Activated naive CD8-positive, alpha-beta T cell (primary cell): ENCODE measurements around the gene AR.

Source experiments
- H3K27ac Mint-ChIP-seq: one replicate; pipeline ENCODE4 v1.8.0; 2021; ENCODE audit warnings: mixed read lengths
- H3K27me3 Mint-ChIP-seq: one replicate; pipeline ENCODE4 v1.8.0; 2021; ENCODE audit warnings: mixed read lengths
- H3K36me3 Mint-ChIP-seq: one replicate; pipeline ENCODE4 v1.8.0; 2021; ENCODE audit warnings: mixed read lengths
- H3K4me1 Mint-ChIP-seq: one replicate; pipeline ENCODE4 v1.8.0; 2021; ENCODE audit warnings: low read depth, mixed read lengths
- H3K4me3 Mint-ChIP-seq: one replicate; pipeline ENCODE4 v1.8.0; 2021; ENCODE audit warnings: mild to moderate bottlenecking, mixed read lengths
- H3K9me3 Mint-ChIP-seq: one replicate; pipeline ENCODE4 v1.8.0; 2021; ENCODE audit warnings: low read depth, mixed read lengths

The AR gene

GRCh38 chrX:67718926-67719325 is 175.1 kb downstream of the AR start:
- H3K27ac Mint-ChIP-seq = no peak overlapping the region

GRCh38 chrX:67720344-67720743 is 176.5 kb downstream of the AR start:
- H3K4me3 Mint-ChIP-seq = no peak overlapping the region
- no peaks in the 10 kb centered on the region for H3K9me3 Mint-ChIP-seq
- H3K4me1 Mint-ChIP-seq = peaks cover 3% of the 10 kb centered on the region
- no peak overlapping the region for H3K27ac Mint-ChIP-seq
- no peaks in the 10 kb centered on the region for H3K36me3 Mint-ChIP-seq
- H3K27me3 Mint-ChIP-seq = peaks cover 1% of the 10 kb centered on the region

More at GRCh38 chrX:67718926-67719325, 175.1 kb downstream of the AR start:
- H3K4me1 Mint-ChIP-seq = peaks cover 3% of the 10 kb centered on the region
- peaks cover 1% of the 10 kb centered on the region for H3K27me3 Mint-ChIP-seq
- H3K4me3 Mint-ChIP-seq = no peak overlapping the region
- no peaks in the 10 kb centered on the region for H3K36me3 Mint-ChIP-seq
- H3K9me3 Mint-ChIP-seq = no peaks in the 10 kb centered on the region

- H3K27me3 Mint-ChIP-seq = peaks cover 1% of the 10 kb centered on the region
- H3K4me3 Mint-ChIP-seq = no peak overlapping the region
- peaks cover 3% of the 10 kb centered on the region for H3K4me1 Mint-ChIP-seq
- H3K27ac Mint-ChIP-seq = no peak overlapping the region
- H3K9me3 Mint-ChIP-seq = no peaks in the 10 kb centered on the region
- no peaks in the 10 kb centered on the region for H3K36me3 Mint-ChIP-seq
Measured at GRCh38 chrX:67721321-67721720, 177.5 kb downstream of the AR start.

- Mint-ChIP-seq H3K27me3 (peaks cover 1% of the 10 kb centered on the region), H3K36me3 (no peaks in the 10 kb centered on the region), H3K27ac (no peak overlapping the region), H3K4me3 (no peak overlapping the region), H3K4me1 (peaks cover 3% of the 10 kb centered on the region), H3K9me3 (no peaks in the 10 kb centered on the region)
Measured at GRCh38 chrX:67723580-67724351, 179.9 kb downstream of the AR start.

GRCh38 chrX:67724359-67725110 is 180.7 kb downstream of the AR start:
- H3K4me3 Mint-ChIP-seq = no peak overlapping the region
- H3K27me3 Mint-ChIP-seq = peaks cover 1% of the 10 kb centered on the region
- H3K36me3 Mint-ChIP-seq = no peaks in the 10 kb centered on the region
- H3K4me1 Mint-ChIP-seq = peaks cover 3% of the 10 kb centered on the region
- H3K27ac Mint-ChIP-seq = no peak overlapping the region
- no peaks in the 10 kb centered on the region for H3K9me3 Mint-ChIP-seq

- Mint-ChIP-seq H3K27ac (no peak overlapping the region), H3K36me3 (no peaks in the 10 kb centered on the region), H3K4me1 (peaks cover 3% of the 10 kb centered on the region), H3K27me3 (peaks cover 1% of the 10 kb centered on the region), H3K4me3 (no peak overlapping the region), H3K9me3 (no peaks in the 10 kb centered on the region)
Measured at GRCh38 chrX:67725471-67725870, 181.7 kb downstream of the AR start.

GRCh38 chrX:67726018-67726417 is 182.2 kb downstream of the AR start:
- no peak overlapping the region for H3K4me3 Mint-ChIP-seq
- H3K36me3 Mint-ChIP-seq = no peaks in the 10 kb centered on the region
- H3K27me3 Mint-ChIP-seq = peaks cover 1% of the 10 kb centered on the region
- no peak overlapping the region for H3K27ac Mint-ChIP-seq
- H3K4me1 Mint-ChIP-seq = peaks cover 3% of the 10 kb centered on the region
- H3K9me3 Mint-ChIP-seq = no peaks in the 10 kb centered on the region

- H3K36me3 Mint-ChIP-seq = no peaks in the 10 kb centered on the region
- H3K4me3 Mint-ChIP-seq = no peak overlapping the region
- H3K27ac Mint-ChIP-seq = no peak overlapping the region
- peaks cover 3% of the 10 kb centered on the region for H3K4me1 Mint-ChIP-seq
- no peaks in the 10 kb centered on the region for H3K27me3 Mint-ChIP-seq
- H3K9me3 Mint-ChIP-seq = no peaks in the 10 kb centered on the region
Measured at GRCh38 chrX:67727576-67727975, 183.8 kb downstream of the AR start.

- Mint-ChIP-seq H3K9me3 (no peaks in the 10 kb centered on the region), H3K27ac (no peak overlapping the region), H3K4me3 (no peak overlapping the region), H3K4me1 (no peaks in the 10 kb centered on the region), H3K27me3 (no peaks in the 10 kb centered on the region), H3K36me3 (no peaks in the 10 kb centered on the region)
Measured at GRCh38 chrX:67730296-67730695, 186.5 kb downstream of the AR start.

- H3K4me3 Mint-ChIP-seq = no peak overlapping the region
- no peaks in the 10 kb centered on the region for H3K4me1 Mint-ChIP-seq
- H3K27me3 Mint-ChIP-seq = no peaks in the 10 kb centered on the region
- no peaks in the 10 kb centered on the region for H3K9me3 Mint-ChIP-seq
- H3K27ac Mint-ChIP-seq = no peak overlapping the region
- no peaks in the 10 kb centered on the region for H3K36me3 Mint-ChIP-seq
Measured at GRCh38 chrX:67731061-67731460, 187.2 kb downstream of the AR start.

- no peak overlapping the region for H3K27ac Mint-ChIP-seq
- H3K4me3 Mint-ChIP-seq = no peak overlapping the region
- H3K27me3 Mint-ChIP-seq = no peaks in the 10 kb centered on the region
- H3K36me3 Mint-ChIP-seq = no peaks in the 10 kb centered on the region
- no peaks in the 10 kb centered on the region for H3K9me3 Mint-ChIP-seq
- no peaks in the 10 kb centered on the region for H3K4me1 Mint-ChIP-seq
Measured at GRCh38 chrX:67732864-67733263, 189.0 kb downstream of the AR start.

GRCh38 chrX:67734111-67734753 is 190.4 kb downstream of the AR start:
- Mint-ChIP-seq H3K27me3 (no peaks in the 10 kb centered on the region), H3K27ac (no peak overlapping the region), H3K36me3 (no peaks in the 10 kb centered on the region), H3K4me1 (no peaks in the 10 kb centered on the region), H3K9me3 (no peaks in the 10 kb centered on the region), H3K4me3 (no peak overlapping the region)

GRCh38 chrX:67749536-67749935 is 205.7 kb downstream of the AR start:
- Mint-ChIP-seq H3K9me3 (no peaks in the 10 kb centered on the region), H3K36me3 (no peaks in the 10 kb centered on the region), H3K4me1 (no peaks in the 10 kb centered on the region), H3K27ac (no peak overlapping the region), H3K27me3 (no peaks in the 10 kb centered on the region), H3K4me3 (no peak overlapping the region)

GRCh38 chrX:67750694-67751093 is 206.9 kb downstream of the AR start:
- no peaks in the 10 kb centered on the region for H3K9me3 Mint-ChIP-seq

GRCh38 chrX:67759018-67759417 is 215.2 kb downstream of the AR start:
- Mint-ChIP-seq H3K9me3 (peaks cover 4% of the 10 kb centered on the region), H3K27me3 (no peaks in the 10 kb centered on the region), H3K27ac (no peak overlapping the region), H3K4me3 (no peak overlapping the region), H3K36me3 (no peaks in the 10 kb centered on the region), H3K4me1 (no peaks in the 10 kb centered on the region)

More at GRCh38 chrX:67750694-67751093, 206.9 kb downstream of the AR start:
- H3K4me1 Mint-ChIP-seq = no peaks in the 10 kb centered on the region
- no peaks in the 10 kb centered on the region for H3K36me3 Mint-ChIP-seq
- no peak overlapping the region for H3K4me3 Mint-ChIP-seq
- H3K27me3 Mint-ChIP-seq = no peaks in the 10 kb centered on the region
- H3K27ac Mint-ChIP-seq = no peak overlapping the region
